SKM-1 (cell line): Measurements from ENCODE around the gene CTXN1.
"Not testable (repeated sequence)": the region's sequence is repeated elsewhere in the genome, so short reads cannot be mapped to it uniquely, and the experiment has no call there.

Experiments used
- DNase-seq: peaks from one replicate; lab custom pipeline; 2025; ENCODE audit not compliant: unreplicated experiment; lab: John Stamatoyannopoulos, UW

CTXN1 gene

DNA sequence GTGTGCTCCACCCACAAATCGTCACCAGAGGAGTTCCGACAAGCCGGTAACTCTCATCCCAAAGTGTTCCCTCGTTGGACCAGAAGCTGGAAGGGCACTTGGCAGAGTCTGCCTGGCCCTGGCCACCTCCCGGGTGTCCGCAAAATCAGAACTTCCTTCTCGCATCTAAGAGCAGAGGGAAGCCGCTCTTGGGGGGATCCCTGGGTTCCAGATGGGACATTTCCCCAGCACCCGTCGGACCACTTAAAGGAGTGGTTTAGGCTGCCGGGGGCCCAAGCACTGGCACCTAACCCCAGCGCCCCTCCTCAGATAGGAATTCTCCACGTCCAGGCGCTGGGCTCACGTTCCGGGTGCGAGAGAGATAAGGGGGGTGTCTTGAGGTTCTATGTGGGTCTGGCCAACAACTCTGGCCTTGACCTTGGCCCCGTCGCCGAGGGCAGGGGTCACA is 23.1 kb downstream of the CTXN1 start:
- DNase-seq, result no peak

DNA sequence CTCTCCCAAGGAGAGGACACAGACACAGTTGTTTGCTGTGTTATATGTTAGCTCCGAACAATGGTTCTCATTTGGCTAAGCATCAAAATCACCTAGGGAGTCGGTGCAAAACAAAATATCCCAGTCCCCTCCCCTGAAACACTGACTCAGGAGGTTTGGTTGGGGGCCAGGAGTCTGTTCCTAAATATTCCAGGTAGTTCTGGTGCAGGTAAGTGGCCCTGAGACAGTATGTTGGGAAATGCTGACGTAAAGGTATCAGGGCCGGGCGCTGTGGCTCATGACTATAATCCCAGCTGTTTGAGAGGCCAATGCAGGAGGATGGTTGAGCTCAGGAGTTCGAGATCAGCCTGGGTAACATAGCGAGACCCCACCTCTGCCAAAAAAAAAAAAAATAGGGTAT is 24.6 kb downstream of the CTXN1 start:
- DNase-seq, result no peak

DNA sequence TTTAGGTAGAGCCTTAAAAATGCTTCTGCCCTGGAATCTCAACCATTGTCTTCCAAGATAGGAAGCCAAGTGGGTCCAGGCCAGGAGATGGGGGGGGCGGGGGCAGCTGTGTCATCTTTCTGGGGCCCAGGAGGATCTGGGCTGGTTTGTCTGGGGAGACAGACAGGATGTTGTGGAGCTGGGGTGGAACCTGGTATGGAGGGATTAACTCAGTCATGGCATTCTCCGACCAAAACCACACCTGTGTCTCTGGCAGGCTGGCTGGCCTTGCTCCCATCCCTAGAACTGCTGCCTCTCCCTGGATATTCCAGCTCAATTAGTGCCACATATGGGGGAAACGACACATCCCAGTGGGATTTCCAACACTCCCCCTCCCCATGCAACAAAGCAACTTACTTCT is 25.0 kb downstream of the CTXN1 start:
- DNase-seq, result no peak

DNA sequence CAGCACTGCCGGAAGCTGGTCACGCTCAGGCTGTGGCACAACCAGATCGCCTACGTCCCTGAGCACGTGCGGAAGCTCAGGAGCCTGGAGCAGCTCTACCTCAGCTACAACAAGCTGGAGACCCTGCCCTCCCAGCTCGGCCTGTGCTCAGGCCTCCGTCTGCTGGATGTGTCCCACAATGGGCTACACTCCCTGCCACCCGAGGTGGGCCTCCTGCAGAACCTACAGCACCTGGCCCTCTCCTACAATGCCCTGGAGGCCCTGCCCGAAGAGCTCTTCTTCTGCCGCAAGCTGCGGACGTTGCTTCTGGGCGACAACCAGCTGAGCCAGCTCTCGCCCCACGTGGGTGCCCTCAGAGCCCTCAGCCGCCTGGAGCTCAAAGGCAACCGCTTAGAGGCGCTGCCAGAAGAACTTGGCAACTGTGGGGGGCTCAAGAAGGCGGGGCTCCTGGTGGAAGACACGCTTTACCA is 25.5 kb downstream of the CTXN1 start:
- no peak for DNase-seq

DNA sequence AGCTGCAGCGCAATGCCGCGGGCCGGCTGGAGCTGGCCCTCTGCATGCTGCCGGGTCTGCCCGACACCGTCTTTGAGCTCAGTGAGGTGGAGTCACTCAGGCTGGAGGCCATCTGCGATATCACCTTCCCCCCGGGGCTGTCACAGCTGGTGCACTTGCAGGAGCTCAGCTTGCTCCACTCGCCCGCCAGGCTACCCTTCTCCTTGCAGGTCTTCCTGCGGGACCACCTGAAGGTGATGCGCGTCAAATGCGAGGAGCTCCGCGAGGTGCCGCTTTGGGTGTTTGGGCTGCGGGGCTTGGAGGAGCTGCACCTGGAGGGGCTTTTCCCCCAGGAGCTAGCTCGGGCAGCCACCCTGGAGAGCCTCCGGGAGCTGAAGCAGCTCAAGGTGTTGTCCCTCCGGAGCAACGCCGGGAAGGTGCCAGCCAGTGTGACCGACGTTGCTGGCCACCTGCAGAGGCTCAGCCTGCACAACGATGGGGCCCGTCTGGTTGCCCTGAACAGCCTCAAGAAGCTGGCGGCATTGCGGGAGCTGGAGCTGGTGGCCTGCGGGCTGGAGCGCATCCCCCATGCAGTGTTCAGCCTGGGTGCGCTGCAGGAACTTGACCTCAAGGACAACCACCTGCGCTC is 26.1 kb downstream of the CTXN1 start:
- no peak for DNase-seq

DNA sequence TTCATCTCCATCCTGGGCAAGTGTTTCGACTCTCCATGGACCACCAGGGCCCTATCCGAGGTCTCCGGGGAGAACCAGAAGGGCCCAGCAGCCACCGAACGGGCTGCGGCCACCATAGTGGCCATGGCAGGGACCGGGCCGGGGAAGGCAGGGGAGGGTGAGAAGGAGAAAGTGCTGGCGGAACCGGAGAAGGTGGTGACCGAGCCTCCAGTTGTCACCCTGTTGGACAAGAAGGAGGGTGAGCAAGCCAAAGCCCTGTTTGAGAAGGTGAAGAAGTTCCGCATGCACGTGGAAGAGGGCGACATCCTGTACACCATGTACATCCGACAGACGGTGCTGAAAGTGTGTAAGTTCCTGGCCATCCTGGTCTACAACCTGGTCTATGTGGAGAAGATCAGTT is 27.0 kb downstream of the CTXN1 start:
- no peak for DNase-seq

DNA sequence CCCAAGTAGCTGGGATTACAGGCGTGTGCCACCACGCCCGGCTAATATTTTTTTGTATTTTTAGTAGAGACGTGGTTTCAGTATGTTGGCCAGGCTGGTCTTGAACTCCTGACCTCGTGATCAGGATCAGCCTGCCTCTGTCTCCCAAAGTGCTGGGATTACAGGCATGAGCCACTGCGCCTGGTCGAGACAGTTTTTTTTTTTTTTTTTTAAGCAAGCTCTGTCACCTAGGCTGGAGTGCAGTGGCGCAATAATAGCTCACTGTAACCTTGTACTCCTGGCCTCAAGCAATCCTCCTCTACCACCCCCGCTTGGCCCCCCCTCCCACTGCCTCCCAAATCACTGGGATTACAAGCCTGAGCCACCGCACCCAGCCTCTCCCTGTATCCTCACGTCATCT is 28.6 kb downstream of the CTXN1 start:
- no peak for DNase-seq

DNA sequence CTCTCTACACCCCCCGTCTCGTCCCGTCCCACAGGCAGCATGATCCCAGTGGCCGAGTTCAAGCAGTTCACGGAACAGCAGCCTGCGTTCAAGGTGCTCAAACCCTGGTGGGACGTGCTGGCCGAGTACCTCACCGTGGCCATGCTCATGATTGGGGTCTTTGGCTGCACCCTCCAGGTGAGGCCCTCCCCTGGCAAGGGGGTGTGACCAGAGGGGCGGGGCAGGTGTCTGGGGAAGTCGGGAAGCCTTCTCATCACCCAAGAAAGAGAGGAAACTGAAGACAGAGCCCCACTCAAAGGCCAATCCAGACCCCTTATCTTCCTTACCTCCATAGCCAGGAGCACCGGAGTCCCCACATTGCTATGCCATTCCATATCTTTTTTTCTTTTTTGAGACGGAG is 30.4 kb downstream of the CTXN1 start:
- no peak for DNase-seq

DNA sequence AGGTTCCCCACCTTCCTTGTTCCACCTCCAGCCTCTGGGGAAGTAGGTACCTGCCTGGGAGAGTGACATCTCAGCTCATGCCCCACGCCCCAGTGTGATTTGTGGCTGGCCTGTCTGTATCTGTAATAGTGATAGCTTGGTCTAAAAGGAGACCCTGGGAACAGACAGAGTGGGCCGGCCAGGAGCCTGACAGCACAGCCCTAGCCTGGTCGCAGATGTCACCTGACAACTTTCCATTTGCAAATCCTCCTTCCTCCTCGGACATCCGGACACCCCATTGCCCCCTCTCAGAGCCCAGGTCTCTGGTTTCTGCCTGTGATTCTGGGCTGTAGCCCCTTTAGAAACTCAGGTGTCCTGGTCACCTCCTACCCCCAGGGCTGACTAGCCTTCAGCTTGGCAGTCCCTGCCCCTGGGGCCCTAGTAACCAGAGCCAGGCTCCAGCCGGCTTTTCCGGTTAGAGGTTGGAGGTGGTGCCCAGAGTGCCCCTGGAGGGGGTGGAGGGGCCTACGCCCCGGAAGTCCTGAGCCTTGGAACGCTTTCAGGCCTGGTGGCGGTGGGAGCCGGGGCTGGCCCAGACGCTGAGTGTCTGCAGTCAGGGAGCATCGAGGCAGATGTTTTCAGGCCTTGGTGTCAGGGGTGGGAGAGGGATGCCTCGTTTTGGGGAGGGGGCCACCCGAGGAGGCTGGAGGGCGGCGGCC is 31.2 kb downstream of the CTXN1 start:
- no peak for DNase-seq

DNA sequence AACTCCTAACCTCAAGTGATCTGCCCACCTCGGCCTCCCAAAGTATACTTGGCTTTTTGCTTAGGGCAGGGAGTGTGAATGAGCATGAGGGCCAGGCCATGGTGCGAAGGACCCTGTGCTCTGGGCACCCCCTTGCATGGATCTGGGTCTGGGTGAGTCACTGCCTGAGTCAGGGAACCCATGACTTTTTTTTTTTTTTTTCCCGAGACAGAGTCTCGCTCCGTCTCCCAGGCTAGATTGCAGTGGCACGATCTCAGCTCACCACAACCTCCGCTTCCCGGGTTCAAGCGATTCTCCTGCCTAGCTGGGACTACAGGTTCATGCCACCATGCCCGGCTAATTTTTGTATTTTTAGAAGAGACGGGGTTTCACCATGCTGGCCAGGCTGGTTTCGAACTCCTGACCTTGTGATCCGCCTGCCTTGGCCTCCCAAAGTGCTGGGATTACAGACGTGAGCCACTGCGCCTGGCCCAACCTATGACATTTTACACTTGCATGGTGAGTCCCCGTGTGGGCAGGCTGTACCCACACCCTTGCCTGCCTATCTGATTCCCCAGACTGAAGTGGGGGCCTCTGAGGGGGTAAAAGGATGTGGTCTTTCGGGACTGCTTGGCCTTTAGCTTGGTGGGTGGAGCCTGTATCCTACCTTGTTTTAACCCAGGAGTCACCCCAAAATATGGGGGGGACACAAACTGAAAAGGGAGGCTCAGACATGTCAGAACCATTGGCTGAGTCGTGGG is 32.4 kb downstream of the CTXN1 start:
- DNase-seq, result not testable (repeated sequence)

DNA sequence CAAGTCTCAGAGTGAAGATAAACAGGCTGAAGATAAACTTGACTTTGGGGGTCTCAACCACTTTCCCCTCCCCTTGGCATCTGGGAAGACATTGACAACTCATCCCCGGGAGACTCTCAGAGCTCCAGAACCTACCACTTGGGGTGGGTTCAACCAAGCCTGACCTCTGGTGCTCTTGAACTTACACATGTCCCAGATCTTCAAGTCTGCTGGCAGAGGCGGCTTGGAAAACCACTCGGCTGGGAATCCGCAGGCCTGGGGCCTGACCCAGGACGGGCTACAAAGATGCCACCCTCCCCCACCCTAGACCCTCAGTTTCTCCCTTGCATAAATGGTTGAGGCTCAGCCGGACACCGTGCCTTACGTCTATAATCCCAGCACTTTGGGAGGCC is 37.1 kb downstream of the CTXN1 start:
- no peak for DNase-seq

DNA sequence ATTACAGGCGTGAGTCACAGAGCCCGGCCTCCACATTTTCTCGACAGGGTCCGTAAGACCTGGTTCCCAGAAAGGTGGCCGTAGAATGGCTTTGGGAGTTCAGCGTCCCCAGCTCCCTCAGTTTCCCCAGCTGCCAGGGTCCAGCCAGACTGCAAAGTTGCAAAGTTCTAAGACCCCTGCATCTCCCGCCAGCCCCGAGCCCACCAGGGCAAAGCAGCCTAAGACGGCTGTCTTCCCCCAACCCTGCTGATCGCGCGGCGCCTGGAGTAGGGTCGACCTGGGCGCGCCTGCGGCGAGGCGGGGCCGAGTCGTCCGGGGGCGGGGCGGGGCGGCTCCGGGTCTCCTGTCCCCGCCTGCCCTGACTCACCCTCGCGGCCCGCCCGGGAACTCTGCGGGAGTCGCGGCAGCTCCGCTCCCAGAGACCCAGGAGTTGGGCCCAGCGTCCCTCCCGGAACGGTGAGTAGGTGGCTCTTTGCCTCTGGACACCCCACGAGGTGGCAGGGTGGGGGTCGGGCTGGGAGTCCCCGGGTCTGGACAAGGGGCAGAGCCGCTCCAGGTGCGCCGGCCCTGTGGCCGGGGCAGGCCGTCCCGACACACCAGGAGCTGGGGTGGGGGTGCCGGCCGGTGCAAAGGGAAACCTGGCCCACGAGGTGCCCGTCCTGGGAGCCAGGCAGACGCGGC is 37.6 kb downstream of the CTXN1 start, which contains the start of gene LRRC8E:
Gene LRRC8E, plus strand, starts transcription at position 366 of the 681 bp plus-strand sequence. CDS start 7,094 bp downstream, outside the sequence.
- DNase-seq, result no peak

DNA sequence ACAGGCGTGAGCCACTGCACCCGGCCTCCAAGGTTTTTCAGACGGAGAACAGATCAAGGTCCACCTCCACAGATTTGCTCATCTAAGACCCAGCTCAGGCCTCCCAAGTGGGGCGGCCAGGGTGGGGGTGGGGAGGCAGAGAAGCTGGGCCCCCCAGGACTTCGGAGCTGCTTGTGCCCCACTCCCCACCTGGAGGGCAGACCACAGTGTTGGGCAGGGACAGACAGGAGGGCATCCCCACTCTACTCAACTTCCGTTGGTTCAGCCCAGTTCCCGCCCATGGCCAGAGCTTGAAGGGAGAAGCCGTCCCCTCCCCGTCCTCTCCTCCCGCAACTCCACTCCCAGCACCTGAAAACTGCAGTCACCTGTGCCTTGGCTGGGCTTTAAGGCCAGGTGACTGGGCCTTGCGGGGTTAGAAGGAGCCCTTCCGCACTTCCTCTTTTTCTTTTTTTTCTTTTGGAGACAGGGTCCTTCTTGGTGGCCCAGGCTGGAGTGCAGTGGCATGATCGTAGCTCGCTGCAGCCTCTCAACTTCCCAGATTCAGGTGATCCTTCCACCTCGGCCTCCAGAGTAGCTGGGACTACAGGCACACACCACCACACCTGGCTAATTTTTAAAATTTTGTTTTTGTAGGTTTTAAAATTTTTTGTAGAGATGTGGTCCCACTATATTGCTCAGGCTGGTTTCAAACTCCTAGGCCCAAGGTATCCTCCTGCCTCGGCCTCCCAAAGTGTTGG is 38.4 kb downstream of the CTXN1 start:
- DNase-seq, result no peak

DNA sequence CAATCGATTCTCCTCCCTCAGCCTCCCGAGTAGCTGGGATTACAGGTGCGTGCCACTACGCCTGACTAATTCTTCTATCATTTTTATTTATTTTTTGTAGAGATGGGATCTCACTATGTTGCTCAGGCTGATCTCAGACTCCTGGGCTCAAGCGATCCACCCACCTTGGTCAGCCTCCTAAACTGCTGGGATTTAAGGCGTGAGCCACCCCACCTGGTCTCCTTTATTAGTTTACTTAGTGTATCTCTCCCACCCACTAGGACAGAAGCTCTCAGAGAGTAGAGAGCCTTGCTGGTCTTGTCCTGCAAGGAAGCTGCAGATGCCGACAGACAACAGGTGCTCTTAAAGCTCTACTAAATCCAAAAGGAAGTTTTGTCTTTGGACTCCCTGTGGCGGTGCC is 40.1 kb downstream of the CTXN1 start:
- no peak for DNase-seq

DNA sequence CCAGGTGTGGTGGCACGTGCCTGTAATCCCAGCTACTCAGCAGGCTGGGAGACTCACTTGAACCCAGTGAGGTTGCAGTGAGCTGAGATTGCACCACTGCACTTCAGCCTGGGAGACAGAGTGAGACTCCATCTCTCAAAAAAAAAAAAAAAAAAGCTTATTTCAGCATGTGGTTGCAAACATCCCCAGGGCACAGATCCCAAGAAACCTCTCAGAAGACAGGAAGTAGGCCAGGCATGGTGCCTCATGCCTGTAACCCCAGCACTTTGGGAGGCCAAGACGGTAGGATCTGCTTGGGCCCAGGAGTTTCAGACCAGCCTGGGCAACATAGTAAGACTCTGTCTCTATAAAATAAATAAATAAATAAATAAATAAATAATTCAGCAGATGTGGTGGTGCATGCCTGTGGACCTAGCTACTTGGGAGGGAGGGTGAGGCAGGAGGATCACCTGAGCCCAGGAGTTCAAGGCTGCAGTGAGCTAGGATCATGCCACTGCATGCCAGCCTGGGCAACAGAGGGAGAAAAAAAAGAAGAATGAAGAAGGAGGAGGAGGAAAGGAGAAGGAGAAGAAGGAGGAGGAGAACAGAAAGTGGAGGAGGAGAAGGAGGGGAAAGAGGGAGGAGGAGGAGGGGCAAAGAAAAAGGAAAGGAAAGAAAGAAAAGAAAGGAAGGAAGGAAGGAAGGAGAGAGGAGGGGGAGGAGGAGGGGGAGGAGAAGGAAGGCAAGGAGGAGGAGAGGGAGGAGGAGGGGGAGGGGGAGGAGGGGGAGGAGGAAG is 42.0 kb downstream of the CTXN1 start:
- DNase-seq, result no peak

DNA sequence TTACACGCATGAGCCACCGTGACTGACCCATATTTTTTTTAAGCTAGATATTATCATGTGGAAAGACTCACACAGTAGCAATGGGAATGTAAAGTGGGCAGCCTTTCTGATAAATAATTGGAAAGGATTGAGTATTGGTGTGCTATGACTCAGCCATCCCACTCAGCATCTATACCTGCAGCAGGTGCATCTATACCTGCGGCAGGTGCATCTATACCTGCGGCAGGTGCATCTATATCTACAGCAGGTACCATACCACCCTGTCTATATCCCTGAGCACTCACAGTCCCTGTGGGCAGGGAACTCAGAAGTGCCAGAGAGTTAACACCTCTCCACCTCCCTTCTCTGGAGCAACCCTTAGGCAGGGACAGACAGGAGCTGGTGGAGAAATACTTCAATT is 42.8 kb downstream of the CTXN1 start:
- DNase-seq, result no peak

DNA sequence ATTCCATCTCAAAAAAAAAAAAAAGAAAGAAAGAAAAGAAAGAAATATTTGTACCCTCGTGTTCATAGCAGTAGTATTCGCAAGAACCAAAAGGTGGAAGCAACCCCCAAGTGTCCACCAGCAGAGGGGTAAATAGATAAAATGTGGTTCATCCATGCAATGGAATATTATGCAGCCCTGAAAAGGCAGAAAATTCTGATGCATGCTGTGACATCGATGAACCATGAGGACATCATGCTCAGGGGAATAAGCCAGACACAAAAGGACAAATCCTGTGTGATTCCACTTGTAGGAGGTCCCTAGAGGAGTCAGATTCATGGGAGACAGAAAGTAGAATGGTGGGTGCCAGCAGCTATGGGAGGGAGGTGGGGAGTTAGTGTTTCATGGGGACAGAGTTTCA is 44.0 kb downstream of the CTXN1 start:
- DNase-seq, result no peak

DNA sequence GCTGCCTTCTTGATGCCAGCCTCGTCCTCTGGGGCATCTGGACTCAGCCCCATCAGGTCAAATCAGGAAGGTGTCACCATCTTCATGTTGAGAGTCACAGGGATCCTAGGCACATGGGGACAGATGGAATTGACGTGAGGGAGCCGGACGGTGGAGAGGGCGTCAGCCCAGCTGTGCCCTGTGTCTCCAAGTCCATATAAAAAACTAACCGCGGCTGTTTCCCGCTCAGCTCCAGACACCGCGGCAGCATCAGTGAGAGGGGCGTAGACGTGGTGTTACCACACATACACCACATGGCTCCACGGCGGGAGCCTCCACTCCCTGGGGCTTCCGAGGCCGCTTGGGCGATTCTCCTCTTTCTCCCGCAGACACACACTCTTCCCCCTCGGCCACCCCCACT is 46.1 kb downstream of the CTXN1 start:
- DNase-seq, result no peak

DNA sequence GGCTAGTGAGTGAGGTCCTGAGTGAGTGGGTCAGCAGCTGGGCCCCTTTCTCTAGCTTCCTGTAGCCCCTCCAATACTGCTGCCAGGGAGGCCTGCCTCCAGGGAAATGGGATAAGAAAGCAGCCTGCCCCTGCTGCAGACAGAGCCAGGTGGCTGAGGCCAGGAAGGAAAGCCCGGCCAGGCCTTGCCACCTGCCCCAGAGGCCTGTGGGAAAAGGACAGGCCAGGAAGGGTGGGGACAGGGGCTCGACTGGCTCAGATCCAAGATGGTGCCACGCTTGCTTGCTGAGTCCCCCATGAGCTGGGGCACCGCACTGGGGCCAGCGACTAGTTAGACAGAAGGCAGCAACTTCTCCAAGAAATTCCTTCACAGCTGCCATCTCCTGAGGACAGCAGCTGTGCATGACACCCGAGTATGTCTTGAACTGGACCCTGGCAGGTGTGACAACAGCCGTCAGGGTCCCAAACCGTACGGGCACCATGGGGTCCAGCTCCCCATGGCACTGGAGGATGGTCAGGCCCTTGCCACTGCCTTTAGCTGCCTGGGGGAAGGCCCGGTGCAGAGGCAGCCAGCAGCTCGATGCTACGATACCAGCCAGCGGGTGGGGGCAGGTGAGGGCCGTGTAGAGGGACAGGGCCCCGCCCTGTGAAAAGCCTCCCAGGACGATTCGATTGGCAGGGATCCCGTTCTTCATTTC is 46.7 kb downstream of the CTXN1 start:
- DNase-seq, result no peak
